ENCODE data around the gene LPAR5.

GRCh38 chr12:6584293-6584692, 51.5 kb downstream of the LPAR5 start:
- TF ChIP-seq CTCF (IDR thresholded peaks at IDR 0.05) (no peak), POLR2A (IDR thresholded peaks at IDR 0.05) (no peak)

Data from Peyer's patch (tissue), 4 donors.